DMS114 treated with DMSO at 0.1 percent for 48 hours (cell line): Measurements from ENCODE around the gene SNED1.
"Not testable (repeated sequence)": the region's sequence is repeated elsewhere in the genome, so short reads cannot be mapped to it uniquely, and the experiment has no call there.

Source experiments
- DNase-seq: peaks from one replicate; lab custom pipeline; 2025; ENCODE audit not compliant: unreplicated experiment; lab: John Stamatoyannopoulos, UW

Gene SNED1

GRCh38 chr2:241104611-241105010 lies 106.2 kb downstream of the SNED1 start:
- not testable (repeated sequence) for DNase-seq

GRCh38 chr2:241105641-241106040 lies 107.2 kb downstream of the SNED1 start:
- no peak for DNase-seq

GRCh38 chr2:241107031-241107783 lies 108.8 kb downstream of the SNED1 start:
- no peak for DNase-seq

GRCh38 chr2:241108271-241109209 lies 110.1 kb downstream of the SNED1 start:
- DNase-seq: no peak

- DNase-seq: no peak
These were observed 111.0 kb downstream of the SNED1 start for GRCh38 chr2:241109210-241110088.

GRCh38 chr2:241110089-241110606 lies 111.7 kb downstream of the SNED1 start:
- no peak for DNase-seq

- DNase-seq: no peak
These were observed 112.4 kb downstream of the SNED1 start for GRCh38 chr2:241110607-241111439.

GRCh38 chr2:241111440-241111805 lies 113.0 kb downstream of the SNED1 start:
- no peak for DNase-seq

- DNase-seq: no peak
These were observed 113.6 kb downstream of the SNED1 start for GRCh38 chr2:241112046-241112445.

GRCh38 chr2:241112592-241112991 lies 114.2 kb downstream of the SNED1 start:
- DNase-seq: no peak

- no peak for DNase-seq
These were observed 116.4 kb downstream of the SNED1 start for GRCh38 chr2:241114836-241115235.

GRCh38 chr2:241115361-241115760 lies 116.9 kb downstream of the SNED1 start:
- no peak for DNase-seq

- no peak for DNase-seq
These were observed 118.5 kb downstream of the SNED1 start for GRCh38 chr2:241116606-241117560.

GRCh38 chr2:241118737-241119505 lies 120.5 kb downstream of the SNED1 start:
- DNase-seq: no peak

- DNase-seq: no peak
These were observed 122.0 kb downstream of the SNED1 start for GRCh38 chr2:241120440-241120839.

- DNase-seq: no peak
These were observed 122.6 kb downstream of the SNED1 start for GRCh38 chr2:241121008-241121407.

GRCh38 chr2:241122376-241123002 lies 124.1 kb downstream of the SNED1 start:
- no peak for DNase-seq
